IPS DF 6.9 (cell line): ENCODE measurements around the gene PTPRN2.

Experiments
- DNase-seq: peaks from one replicate; pipeline ENCODE4 v3.0.0-alpha.2; 2013; ENCODE audit warnings: low read depth, low spot score
- H3K27ac ChIP-seq: one replicate; pipeline ENCODE4 v1.5.1; 2013; ENCODE audit warnings: low read length, control low read depth
- H3K27me3 ChIP-seq: 2 replicates; pipeline ENCODE4 v1.6.1; 2013; ENCODE audit warnings: mild to moderate bottlenecking, low read length; ENCODE audit not compliant: control insufficient read depth, insufficient read depth
- H3K36me3 ChIP-seq: 2 replicates; pipeline ENCODE4 v1.6.1; 2013; ENCODE audit warnings: low read length; ENCODE audit not compliant: control insufficient read depth, insufficient read depth
- H3K4me1 ChIP-seq: 2 replicates; pipeline ENCODE4 v1.6.1; 2013; ENCODE audit warnings: low read length; ENCODE audit not compliant: control insufficient read depth, insufficient read depth
- H3K4me3 ChIP-seq: 2 replicates; pipeline ENCODE4 v1.5.1; 2013; ENCODE audit warnings: mild to moderate bottlenecking, low read length
- H3K9me3 ChIP-seq: 2 replicates; pipeline ENCODE4 v1.6.1; 2013; ENCODE audit warnings: low read length, inconsistent platforms; ENCODE audit not compliant: control insufficient read depth, insufficient read depth
- WGBS: extraction: QIAGEN DNeasy Blood & Tissue Kit; methylation state at CpG from one replicate; pipeline ENCODE4 v1.1.7; 2013; ENCODE audit warnings: mixed read lengths, missing lambda C conversion rate; ENCODE audit not compliant: insufficient read length, insufficient coverage; 5-methylcytosine and 5-hydroxymethylcytosine counted together

The PTPRN2 gene

DNA sequence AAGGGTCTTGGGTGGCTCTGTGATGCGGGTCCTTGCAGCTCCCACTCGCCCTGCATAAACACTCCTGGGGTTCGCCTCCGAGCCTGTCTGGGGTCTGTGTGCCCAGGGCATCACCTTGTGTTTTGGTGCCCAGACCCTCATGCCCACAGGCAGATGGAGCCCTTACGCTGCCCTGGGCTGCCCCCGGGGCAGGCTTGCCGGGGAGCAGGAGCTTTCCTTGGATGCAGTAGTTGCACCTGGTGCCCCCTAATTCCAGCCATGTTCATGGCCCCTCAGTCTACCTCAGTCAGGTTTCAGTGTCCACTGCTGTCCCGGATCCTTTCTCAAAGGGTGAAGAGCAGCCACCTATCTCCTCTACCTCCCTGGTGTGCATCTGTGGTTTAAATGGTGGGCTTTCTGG, 396.0 kb downstream of the PTPRN2 start:
- WGBS = no CpG with 5 or more reads among the region's 8 CpGs
- Histone ChIP-seq H3K27ac (no peak overlapping the region), H3K4me1 (no peaks in the 10 kb centered on the region; the same call in 1 of the 2 replicates), H3K36me3 (no peaks in the 10 kb centered on the region), H3K4me3 (no peak overlapping the region), H3K9me3 (peaks cover 33% of the 10 kb centered on the region), H3K27me3 (no peaks in the 10 kb centered on the region)
- DNase-seq = no peak

DNA sequence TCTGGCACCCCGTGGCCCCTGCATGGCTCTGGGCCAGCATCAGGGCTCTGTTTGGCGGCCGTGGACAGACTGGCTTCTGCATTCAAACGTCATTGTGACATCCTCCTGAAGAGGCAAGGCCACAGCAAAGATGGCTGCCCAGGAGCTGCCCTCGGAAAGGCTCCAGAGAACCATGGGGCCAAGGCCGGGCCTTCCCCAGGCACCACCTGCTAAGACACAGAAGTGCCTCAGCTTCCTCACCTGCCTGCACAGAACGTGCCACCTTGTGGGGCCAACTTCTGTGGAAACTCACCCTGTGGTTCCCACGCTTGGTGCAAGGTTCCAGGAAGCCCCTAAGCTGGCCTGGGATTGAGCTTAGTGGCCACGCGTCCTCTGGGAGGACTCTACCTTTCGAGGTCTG, 396.9 kb downstream of the PTPRN2 start:
- DNase-seq = no peak
- no peaks in the 10 kb centered on the region for H3K36me3 ChIP-seq
- H3K9me3 ChIP-seq = peaks cover 33% of the 10 kb centered on the region
- H3K27ac ChIP-seq = no peak overlapping the region
- WGBS = no CpG with 5 or more reads among the region's 11 CpGs
- H3K27me3 ChIP-seq = no peaks in the 10 kb centered on the region
- H3K4me1 ChIP-seq = no peaks in the 10 kb centered on the region; the same call in 1 of the 2 replicates
- no peak overlapping the region for H3K4me3 ChIP-seq

DNA sequence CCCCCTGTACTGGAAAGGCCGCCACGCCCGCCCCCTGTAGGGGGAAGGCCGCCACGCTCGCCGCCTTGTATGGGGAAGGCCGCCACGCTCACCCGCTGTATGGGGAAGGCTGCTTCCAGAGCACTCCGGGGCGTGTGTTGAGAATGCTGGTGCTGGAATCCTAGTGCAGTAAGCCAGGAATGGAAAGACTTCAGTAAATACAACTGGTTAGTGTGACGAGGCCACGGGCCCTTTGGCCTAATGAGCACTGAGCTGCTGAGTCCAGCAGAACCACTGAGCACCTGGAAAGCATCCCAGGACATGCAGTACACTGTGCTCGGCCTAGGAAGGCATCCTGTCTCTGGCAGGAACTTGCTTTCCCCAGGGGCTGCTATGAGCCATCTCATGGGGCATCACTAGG, 398.9 kb downstream of the PTPRN2 start:
- no peaks in the 10 kb centered on the region for H3K4me1 ChIP-seq
- WGBS = no CpG with 5 or more reads among the region's 15 CpGs
- H3K27me3 ChIP-seq = no peaks in the 10 kb centered on the region
- no peak overlapping the region for H3K4me3 ChIP-seq
- H3K27ac ChIP-seq = no peak overlapping the region
- no peaks in the 10 kb centered on the region for H3K36me3 ChIP-seq
- no peak for DNase-seq
- peaks cover 30% of the 10 kb centered on the region for H3K9me3 ChIP-seq

DNA sequence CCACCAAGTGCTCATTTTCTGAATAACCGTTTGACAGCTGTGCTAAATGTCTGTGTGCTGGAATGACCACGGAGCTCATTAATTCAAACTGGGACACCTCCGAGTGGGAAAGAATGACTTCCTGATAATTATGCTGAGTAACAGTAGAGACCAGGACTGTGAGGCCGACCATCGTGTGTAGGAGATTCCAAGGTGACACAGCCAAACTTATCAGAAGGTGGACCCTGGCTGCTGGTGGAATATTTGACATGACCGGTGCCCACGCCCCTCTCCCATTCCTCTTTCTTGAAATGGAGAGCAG, 400.0 kb downstream of the PTPRN2 start:
- no CpG with 5 or more reads among the region's 7 CpGs for WGBS

DNA sequence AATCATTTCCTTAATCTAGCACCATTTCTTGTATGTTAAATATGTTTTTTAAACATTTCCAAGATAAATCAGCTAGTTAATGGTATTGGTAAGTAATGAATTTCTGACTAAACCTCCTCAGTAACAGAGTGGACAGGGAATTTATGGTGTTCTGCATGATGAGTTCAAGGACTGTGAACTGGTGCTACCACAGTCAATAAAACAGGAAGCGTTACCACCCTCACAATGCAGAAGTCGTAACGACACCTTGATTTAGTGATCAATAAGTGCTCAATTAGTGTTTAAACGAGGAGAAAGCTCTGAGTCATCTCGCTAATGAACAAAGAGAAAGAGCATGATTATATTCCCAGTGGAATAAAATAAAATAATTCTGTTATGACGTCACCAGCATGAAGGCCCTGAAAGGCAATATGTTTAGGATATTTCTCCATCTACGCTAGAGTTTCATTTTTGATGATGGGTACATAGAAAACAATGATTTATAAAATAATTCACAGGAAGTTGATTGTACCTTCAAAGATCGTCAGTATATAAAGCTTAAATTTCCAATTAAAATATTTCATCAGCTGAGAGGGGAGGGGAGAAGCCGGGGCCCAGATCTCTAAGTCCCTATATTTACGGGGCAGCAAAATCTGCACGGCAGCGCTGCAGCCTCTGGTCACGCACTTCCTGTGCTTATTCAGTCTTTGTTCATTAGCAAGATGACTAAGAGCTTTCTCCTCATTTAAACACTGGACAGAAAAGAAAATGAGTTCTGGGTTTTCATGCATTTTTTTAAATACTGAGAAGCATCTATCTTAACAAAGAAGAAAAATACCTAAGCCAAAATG, 400.5 kb downstream of the PTPRN2 start:
- H3K27me3 ChIP-seq = no peaks in the 10 kb centered on the region
- no CpG with 5 or more reads among the region's 13 CpGs for WGBS
- no peak for DNase-seq
- H3K27ac ChIP-seq = no peak overlapping the region
- no peaks in the 10 kb centered on the region for H3K4me1 ChIP-seq
- H3K4me3 ChIP-seq = no peak overlapping the region
- peaks cover 21% of the 10 kb centered on the region for H3K9me3 ChIP-seq
- H3K36me3 ChIP-seq = no peaks in the 10 kb centered on the region

More for the DNA sequence above, 400.0 kb downstream of the PTPRN2 start:
- H3K9me3 ChIP-seq = peaks cover 25% of the 10 kb centered on the region
- no peak overlapping the region for H3K4me3 ChIP-seq
- no peak overlapping the region for H3K27ac ChIP-seq
- H3K36me3 ChIP-seq = no peaks in the 10 kb centered on the region
- no peaks in the 10 kb centered on the region for H3K4me1 ChIP-seq
- no peak for DNase-seq
- no peaks in the 10 kb centered on the region for H3K27me3 ChIP-seq

DNA sequence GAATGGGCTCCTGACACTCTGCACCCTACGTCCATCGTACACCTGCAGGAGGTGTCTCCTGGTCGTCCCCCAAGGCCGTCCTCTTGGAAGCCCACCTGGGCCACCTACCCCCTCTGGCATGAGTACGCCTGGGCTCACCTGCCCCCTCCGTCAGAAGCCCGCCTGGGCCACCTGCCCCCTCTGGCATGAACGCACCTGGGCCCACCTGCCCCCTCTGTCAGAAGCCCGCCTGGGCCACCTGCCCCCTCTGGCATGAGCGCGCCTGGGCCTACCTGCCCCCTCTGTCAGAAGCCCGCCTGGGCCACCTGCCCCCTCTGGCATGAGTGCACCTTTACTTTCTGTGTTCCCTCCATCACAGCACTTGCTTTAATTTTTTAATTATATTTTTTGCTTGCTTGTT, 401.2 kb downstream of the PTPRN2 start:
- Histone ChIP-seq H3K9me3 (peaks cover 17% of the 10 kb centered on the region), H3K4me3 (no peak overlapping the region), H3K4me1 (no peaks in the 10 kb centered on the region), H3K27me3 (no peaks in the 10 kb centered on the region), H3K27ac (no peak overlapping the region), H3K36me3 (no peaks in the 10 kb centered on the region)
- DNase-seq = no peak
- WGBS = no CpG with 5 or more reads among the region's 12 CpGs

DNA sequence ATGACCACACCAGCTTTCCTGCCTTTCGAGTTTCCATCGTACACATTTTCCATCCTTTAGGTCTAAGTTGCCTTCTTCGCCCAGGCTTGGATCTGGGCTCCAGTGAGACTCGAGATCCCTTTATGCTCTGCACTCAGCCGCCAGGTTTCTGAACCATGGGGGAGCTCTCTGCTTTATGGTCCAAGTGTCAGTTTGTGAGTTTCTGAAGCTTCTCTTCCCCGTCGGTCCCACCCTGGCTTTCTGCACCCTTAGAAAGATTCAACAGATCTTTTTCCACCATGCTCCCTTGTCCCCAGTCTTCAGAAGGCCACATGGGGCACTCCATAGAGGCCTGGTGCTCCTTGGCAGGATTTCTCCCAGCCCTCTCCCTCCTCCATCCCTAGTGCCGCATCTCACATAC, 402.0 kb downstream of the PTPRN2 start:
- Histone ChIP-seq H3K27me3 (no peaks in the 10 kb centered on the region), H3K4me1 (no peaks in the 10 kb centered on the region), H3K27ac (no peak overlapping the region), H3K4me3 (no peak overlapping the region), H3K36me3 (no peaks in the 10 kb centered on the region), H3K9me3 (peaks cover 17% of the 10 kb centered on the region)
- no peak for DNase-seq
- no CpG with 5 or more reads among the region's 8 CpGs for WGBS

DNA sequence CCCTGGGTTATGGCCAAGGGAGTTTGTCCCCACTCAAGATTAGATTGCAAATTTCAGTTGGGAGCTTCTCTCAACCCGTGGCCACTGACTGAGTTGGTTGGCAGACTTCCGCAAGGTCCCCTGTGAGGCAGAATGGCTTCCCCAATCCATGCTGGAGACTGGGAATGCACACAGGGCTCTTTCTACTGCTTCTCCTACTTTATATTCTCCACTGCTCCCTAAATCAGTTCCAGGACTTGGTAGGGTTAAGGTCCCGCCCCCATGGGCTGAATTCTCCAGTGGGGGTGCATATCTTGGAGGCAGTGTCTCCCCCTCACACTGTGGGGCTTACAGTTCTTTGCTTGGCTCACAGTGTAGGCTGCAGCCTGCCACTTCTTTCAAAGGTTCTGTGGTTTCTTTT, 404.2 kb downstream of the PTPRN2 start:
- no peak overlapping the region for H3K4me3 ChIP-seq
- DNase-seq = no peak
- peaks cover 9% of the 10 kb centered on the region for H3K9me3 ChIP-seq
- no peaks in the 10 kb centered on the region for H3K36me3 ChIP-seq
- no peaks in the 10 kb centered on the region for H3K4me1 ChIP-seq
- WGBS = no CpG with 5 or more reads among the region's 3 CpGs
- H3K27me3 ChIP-seq = no peaks in the 10 kb centered on the region
- H3K27ac ChIP-seq = no peak overlapping the region

DNA sequence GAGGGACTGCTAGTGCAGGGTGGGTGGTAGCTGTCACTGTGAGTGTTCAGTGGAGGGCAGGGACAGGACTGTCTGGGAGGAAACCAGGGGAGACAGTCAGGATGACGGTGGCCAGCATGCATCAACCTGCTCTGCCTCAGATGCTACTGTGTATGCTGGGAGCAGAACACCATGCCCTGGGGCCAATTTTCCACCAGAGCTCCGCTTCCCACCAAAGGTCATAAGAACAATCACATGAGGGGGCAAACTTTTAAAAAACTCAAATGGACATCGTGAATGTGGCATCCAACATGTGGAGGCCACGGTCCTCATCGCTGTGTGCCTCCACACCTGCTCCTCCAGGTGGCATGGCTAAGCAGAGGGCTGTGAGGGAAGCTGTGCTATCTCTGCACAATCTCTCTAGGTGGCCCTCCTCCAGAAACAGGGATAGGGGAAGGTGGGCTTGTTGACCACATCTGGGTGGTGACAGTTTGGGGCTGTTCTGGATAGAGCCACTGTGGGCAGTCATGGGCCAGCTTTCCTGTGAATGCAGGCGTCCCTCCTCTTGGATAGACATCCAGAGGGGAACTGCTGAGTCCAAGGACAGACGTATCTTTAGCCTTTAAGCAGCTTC, 411.0 kb downstream of the PTPRN2 start:
- H3K27me3 ChIP-seq = no peaks in the 10 kb centered on the region
- H3K27ac ChIP-seq = no peak overlapping the region
- no peaks in the 10 kb centered on the region for H3K4me1 ChIP-seq
- no CpG with 5 or more reads among the region's 7 CpGs for WGBS
- no peaks in the 10 kb centered on the region for H3K36me3 ChIP-seq
- H3K4me3 ChIP-seq = no peak overlapping the region
- no peak for DNase-seq
- peaks cover 21% of the 10 kb centered on the region for H3K9me3 ChIP-seq

DNA sequence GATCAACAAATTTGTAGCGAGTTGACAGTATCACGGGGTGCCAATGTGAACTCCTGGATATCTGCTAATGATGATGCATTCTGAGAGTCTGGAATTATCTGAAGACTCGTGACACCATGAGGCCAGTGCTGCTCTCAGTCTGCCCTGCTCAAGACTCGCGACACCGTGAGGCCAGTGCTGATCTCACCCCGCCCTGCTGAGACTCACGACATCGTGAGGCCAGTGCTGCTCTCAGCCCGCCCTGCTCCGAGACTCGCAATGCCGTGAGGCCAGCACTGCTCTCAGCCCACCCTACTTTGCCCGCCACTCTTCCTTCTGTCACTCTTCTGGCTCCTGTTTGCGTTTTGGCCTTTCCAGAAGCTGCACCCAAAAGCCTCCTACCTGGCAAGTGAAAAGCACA, 411.8 kb downstream of the PTPRN2 start:
- no peak for DNase-seq
- no peaks in the 10 kb centered on the region for H3K4me1 ChIP-seq
- H3K27ac ChIP-seq = no peak overlapping the region
- H3K9me3 ChIP-seq = peaks cover 21% of the 10 kb centered on the region
- no peak overlapping the region for H3K4me3 ChIP-seq
- WGBS = no CpG with 5 or more reads among the region's 15 CpGs
- H3K27me3 ChIP-seq = no peaks in the 10 kb centered on the region
- no peaks in the 10 kb centered on the region for H3K36me3 ChIP-seq

DNA sequence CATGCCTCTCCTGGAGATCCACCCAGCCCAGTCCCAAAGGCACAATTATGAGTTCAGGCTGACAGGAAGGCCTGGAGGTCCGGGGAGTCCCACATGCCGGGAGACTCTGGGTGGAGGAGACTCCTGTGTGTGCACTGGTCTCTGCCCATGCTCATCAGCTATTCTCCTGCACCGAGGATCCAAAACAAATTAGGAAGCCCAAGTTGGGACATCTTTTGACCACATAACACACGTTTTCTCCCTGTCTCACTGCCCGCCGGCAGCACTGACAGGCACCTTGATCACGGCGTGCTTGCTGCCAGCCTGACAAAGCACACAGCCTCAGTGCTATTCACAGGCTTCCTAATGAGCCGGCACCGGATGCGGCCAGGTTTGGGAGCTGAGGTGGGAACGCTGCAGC, 412.7 kb downstream of the PTPRN2 start:
- H3K9me3 ChIP-seq = peaks cover 24% of the 10 kb centered on the region
- DNase-seq = no peak
- H3K27ac ChIP-seq = no peak overlapping the region
- no peaks in the 10 kb centered on the region for H3K27me3 ChIP-seq
- no peaks in the 10 kb centered on the region for H3K36me3 ChIP-seq
- H3K4me3 ChIP-seq = no peak overlapping the region
- no CpG with 5 or more reads among the region's 12 CpGs for WGBS
- H3K4me1 ChIP-seq = no peaks in the 10 kb centered on the region
